Forelimb muscle (tissue), 1 donor: ENCODE measurements around the gene IGFBP3. TPM values are rescaled to one million over a fixed set of nuclear protein-coding genes. Genes with fewer than 3 reads are reported as not detected.
"Not testable (repeated sequence)": the region's sequence is repeated elsewhere in the genome, so short reads cannot be mapped to it uniquely, and the experiment has no call there.

Source experiments
- DNase-seq: peaks from one replicate; pipeline ENCODE4 v3.0.0-alpha.2; 2013; ENCODE audit warnings: low read depth
- polyA plus RNA-seq: library from polyadenylated mRNA; unstranded; fragments of 120-200 nt; gene quantifications from one replicate; pipeline ENCODE4 v1.2.1, GENCODE V29; 2013; ENCODE audit not compliant: insufficient read length

IGFBP3 gene, protein sequence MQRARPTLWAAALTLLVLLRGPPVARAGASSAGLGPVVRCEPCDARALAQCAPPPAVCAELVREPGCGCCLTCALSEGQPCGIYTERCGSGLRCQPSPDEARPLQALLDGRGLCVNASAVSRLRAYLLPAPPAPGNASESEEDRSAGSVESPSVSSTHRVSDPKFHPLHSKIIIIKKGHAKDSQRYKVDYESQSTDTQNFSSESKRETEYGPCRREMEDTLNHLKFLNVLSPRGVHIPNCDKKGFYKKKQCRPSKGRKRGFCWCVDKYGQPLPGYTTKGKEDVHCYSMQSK
- polyA plus RNA-seq: 225 TPM

GRCh38 chr7:45920502-45921380 lies at the start of gene IGFBP3:
IGFBP3 (minus strand) TSS chr7:45921272; CDS start chr7:45921140, 132 bp downstream.
- DNase-seq: no peak

- no peak for DNase-seq
These were observed 49.4 kb upstream of the IGFBP3 start for GRCh38 chr7:45970454-45970853.

GRCh38 chr7:45969940-45970339 lies 48.9 kb upstream of the IGFBP3 start:
- DNase-seq: no peak

GRCh38 chr7:45968856-45969541 lies 47.9 kb upstream of the IGFBP3 start:
- no peak for DNase-seq

DNA sequence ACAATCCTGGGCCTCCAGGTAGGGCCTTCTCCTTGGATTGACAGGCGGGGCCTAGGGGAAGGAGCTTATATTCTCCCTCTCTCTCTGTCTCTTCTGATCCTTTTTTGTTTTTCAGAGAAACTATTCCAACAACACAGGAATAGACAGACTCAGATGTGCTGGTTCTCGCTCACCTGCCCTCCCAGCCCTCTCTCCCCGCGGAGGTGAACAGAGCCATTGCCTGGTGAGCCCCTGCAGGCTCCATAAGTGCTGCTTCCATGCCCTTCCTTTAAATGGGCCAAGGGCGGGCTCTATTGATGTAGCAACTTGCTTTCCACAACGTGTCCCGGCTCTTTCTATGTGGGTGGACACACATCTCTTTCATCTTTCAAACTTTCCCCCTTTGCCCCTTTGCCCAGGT lies 47.2 kb upstream of the IGFBP3 start:
- DNase-seq: no peak

- DNase-seq: no peak
These were observed 46.6 kb upstream of the IGFBP3 start for GRCh38 chr7:45967591-45968157.

DNA sequence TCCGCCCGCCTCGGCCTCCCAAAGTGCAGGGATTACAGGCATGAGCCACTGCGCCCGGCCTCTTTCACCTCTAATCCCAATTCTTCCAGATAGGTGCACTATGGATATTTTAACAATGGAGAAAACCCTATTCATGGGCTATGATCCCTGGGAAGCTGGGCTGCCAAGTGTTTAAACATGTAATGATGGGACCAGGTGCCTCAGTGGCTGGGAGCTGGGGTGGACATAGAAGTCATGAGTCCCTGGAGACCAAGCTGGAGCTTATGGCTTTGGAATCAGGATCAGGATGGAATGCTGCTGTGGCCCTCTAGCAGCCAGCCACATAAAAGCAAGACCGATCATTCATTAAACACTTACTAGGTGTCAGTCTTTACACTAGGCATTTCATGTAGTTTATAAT lies 41.8 kb upstream of the IGFBP3 start:
- DNase-seq: no peak

DNA sequence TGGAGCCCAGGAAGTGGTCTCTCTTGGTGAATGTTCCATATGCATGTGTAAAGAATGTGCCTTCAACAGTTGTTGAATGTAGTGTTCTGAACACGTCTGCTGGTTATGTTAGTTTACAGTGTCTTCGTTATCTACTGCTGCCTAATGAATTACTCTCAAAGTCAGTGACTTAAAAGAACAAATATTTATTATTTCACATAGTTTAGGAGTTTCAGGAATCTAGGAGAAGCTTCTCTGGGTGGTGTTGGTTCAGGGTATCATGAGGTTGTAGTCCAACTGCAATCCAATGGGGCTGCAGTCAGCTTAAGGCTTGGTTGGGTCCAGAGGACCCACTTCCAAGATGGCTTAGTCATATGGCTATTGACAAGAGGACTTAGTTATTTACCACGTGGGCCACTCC lies 36.6 kb upstream of the IGFBP3 start:
- no peak for DNase-seq

DNA sequence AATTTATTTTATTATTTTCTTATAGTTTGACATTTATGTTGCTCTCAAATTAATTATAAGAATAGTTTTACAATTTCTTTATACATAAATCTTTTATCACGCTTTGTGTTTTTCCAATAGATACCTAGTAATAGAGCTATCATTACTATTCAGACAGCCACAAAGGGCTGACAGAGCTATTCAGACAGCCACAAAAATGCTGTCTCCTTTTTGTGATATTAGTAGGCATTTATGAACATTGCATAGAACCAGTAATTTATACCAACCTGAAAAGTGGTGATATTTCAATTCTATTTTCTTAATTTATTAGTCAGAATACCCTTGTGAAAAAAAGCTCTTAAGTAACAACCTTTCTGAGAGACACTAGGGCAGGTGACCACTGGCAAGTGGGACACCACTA lies 34.2 kb upstream of the IGFBP3 start:
- DNase-seq: no peak

- DNase-seq: not testable (repeated sequence)
These were observed 32.0 kb upstream of the IGFBP3 start for GRCh38 chr7:45953055-45953454.

GRCh38 chr7:45944058-45944457 lies 23.0 kb upstream of the IGFBP3 start:
- DNase-seq: no peak

DNA sequence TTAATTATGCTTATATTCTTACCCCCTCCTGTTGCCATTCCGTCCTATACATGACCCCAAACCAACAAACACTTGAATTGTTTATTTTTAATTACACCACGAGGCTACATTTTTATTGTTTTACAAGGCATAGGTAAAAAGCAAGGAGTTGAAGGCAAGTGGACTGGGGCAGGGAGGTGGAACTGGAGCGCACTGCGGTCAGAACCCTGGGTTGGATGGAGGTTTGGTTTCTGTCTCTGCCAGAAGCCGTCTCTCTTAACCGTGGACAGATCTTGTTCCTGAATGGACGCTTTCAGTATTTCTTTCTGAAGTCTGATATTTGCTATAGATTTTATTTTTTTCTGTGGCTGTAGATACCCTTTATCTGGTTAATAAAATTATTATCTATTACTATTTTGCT lies 19.9 kb upstream of the IGFBP3 start:
- no peak for DNase-seq

DNA sequence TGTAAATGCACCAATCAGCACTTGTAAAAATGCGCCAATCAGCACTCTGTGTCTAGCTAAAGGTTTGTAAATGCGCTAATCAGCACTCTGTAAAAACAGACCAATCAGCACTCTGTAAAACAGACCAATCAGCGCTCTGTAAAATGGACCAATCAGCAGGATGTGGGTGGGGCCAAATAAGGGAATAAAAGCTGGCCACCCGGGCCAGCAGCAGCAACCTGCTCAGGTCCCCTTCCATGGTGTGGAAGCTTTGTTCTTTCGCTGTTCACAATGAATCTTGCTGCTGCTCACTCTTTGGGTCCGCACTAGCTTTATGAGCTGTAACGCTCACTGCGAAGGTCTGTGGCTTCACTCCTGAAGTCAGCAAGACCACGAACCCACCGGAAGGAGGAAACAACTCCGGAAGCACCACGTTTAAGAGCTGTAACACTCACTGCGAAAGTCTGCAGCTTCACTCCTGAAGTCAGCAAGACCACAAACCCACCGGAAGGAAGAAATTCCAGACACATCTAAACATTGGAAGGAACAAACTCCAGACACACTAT lies 19.2 kb upstream of the IGFBP3 start:
- DNase-seq: not testable (repeated sequence)

- DNase-seq: no peak
These were observed 18.5 kb upstream of the IGFBP3 start for GRCh38 chr7:45939574-45939973.

- no peak for DNase-seq
These were observed 17.7 kb upstream of the IGFBP3 start for GRCh38 chr7:45938626-45939302.

- DNase-seq: no peak
These were observed 16.8 kb upstream of the IGFBP3 start for GRCh38 chr7:45937862-45938261.

- no peak for DNase-seq
These were observed 16.2 kb upstream of the IGFBP3 start for GRCh38 chr7:45937301-45937700.

DNA sequence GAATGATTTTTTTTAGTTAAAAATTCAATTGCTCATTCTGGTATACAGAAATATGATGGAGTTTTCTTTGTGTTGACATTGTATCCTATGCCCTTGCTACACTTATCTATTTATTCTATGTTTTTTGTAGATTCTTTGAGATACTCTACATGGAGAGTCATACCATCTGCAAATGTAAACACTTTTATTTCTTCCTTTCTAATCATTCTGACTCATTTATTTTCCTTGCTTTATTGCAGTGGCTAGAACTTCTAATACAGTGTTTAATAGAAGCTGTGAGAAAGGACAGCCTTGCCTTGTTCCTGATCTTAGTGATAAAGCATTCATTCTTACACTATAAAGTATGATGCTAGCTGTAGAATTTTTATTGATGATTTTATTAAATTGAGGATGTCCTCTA lies 9.9 kb upstream of the IGFBP3 start:
- DNase-seq: no peak

GRCh38 chr7:45927721-45928120 lies 6.6 kb upstream of the IGFBP3 start:
- no peak for DNase-seq

DNA sequence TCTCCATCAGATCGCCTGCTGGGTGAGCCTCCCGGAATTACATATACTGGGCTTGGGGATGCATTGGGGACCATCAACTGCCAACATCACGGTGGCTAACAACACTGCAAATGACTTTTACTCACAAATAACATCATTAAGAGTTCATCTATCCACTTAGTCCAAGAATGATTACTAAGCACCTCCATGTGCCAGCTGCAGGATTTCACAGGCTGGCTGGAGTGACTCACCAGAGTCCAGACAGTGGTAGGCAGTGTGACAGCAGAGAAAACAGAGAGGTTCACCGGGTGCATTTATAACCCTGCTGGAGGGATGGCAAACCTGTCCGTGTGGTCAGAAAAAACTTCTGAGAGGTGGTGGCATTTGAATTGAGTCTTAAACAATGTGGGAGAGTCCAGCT lies 3.2 kb upstream of the IGFBP3 start:
- no peak for DNase-seq

- DNase-seq: no peak
These were observed 2.7 kb upstream of the IGFBP3 start for GRCh38 chr7:45923818-45924217.
